Stimulated activated CD8-positive, alpha-beta memory T cell treated with anti-CD3 and anti-CD28 coated beads, Interleukin-12 subunit alpha, Interleukin-12 subunit beta, amount 100 ng/mL, for 4 hours (primary cell): ENCODE measurements around the gene INPPL1.

Experiments used
- DNase-seq: peaks from one replicate; pipeline ENCODE4 v3.0.0-alpha.2; 2020; ENCODE audit warnings: low read depth

Gene INPPL1

DNA sequence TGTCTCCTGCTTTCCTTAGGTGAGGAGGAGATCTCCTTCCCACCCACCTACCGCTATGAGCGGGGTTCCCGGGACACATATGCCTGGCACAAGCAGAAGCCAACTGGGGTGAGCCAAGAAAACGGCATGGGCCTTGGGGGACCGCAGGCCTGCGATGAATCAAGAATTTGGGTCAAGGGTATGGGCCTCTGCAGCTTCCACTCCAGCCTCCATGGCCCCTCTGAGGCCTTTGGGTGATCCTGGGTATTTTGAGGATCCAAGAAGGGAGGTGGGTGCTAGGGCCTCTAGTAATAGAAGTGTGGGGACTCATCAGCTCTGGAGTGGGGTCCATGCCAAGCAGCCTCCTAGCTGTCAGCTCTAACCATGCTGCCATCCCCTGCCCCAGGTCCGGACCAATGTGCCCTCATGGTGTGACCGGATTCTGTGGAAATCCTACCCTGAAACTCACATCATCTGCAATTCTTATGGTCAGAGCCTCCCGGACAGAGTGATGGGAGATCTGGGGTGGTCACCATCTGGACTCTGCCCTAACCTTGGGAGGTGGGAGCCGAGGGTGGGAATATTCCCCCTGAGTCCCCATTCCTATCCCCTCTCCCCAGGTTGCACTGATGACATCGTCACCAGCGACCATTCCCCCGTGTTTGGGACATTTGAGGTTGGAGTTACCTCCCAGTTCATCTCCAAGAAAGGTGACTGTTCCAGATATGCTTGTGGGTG, 8.6 kb downstream of the INPPL1 start:
- no peak for DNase-seq

GRCh38 chr11:72233773-72234513, 9.4 kb downstream of the INPPL1 start:
- no peak for DNase-seq

- no peak for DNase-seq
Observed at GRCh38 chr11:72234514-72234830, 9.9 kb downstream of the INPPL1 start.

DNA sequence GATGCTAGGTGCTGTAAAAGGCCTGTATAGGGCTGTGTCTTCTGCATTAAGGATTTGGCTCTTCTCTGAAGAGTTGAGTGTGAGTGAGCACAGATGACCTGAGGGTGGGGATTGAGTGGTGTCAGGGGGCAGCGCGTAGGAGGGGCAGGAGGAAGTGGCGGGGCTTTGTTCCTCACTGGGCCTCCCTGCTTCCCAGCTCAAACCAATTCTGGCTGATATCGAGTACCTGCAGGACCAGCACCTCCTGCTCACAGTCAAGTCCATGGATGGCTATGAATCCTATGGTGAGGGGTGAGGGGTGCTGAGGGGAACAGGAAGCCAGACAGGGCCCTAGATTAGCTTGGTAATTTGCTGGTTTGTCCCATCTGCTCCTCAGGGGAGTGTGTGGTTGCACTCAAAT, 10.4 kb downstream of the INPPL1 start:
- no peak for DNase-seq

- DNase-seq, result no peak
Observed at GRCh38 chr11:72235351-72236057, 10.9 kb downstream of the INPPL1 start.

GRCh38 chr11:72236083-72236697, 11.6 kb downstream of the INPPL1 start:
- DNase-seq, result no peak

GRCh38 chr11:72236774-72237111, 12.2 kb downstream of the INPPL1 start:
- DNase-seq, result no peak

DNA sequence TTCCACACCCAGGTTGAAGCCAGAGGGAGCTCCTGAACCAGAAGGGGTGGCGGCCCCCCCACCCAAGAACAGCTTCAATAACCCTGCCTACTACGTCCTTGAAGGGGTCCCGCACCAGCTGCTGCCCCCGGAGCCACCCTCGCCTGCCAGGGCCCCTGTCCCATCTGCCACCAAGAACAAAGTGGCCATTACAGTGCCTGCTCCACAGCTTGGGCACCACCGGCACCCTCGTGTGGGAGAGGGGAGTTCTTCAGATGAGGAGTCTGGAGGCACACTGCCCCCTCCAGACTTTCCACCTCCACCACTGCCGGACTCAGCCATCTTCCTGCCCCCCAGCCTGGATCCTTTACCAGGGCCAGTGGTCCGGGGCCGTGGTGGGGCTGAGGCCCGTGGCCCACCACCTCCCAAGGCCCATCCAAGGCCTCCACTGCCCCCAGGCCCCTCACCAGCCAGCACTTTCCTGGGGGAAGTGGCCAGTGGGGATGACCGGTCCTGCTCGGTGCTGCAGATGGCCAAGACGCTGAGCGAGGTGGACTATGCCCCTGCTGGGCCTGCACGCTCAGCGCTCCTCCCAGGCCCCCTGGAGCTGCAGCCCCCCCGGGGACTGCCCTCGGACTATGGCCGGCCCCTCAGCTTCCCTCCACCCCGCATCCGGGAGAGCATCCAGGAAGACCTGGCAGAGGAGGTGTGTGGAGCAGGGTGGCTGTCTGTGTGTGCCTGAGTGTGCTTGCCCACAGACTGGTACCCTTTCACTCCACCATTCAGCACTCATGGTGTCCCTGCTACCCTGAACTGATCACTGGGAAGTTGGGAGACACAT, 12.8 kb downstream of the INPPL1 start:
- no peak for DNase-seq

DNA sequence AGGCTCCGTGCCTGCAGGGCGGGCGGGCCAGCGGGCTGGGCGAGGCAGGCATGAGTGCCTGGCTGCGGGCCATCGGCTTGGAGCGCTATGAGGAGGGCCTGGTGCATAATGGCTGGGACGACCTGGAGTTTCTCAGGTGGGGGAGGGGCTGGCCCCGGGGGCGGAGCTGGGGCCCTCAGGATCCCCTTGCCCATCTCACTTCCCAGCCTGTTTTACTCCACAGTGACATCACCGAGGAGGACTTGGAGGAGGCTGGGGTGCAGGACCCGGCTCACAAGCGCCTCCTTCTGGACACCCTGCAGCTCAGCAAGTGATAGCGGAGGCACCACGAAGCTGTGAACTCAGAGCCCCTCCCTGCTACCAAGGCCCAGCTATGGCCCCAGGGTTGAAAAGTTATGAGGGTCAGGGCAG, 13.5 kb downstream of the INPPL1 start:
- DNase-seq, result no peak

GRCh38 chr11:72238492-72239312, 14.1 kb downstream of the INPPL1 start:
- no peak for DNase-seq

DNA sequence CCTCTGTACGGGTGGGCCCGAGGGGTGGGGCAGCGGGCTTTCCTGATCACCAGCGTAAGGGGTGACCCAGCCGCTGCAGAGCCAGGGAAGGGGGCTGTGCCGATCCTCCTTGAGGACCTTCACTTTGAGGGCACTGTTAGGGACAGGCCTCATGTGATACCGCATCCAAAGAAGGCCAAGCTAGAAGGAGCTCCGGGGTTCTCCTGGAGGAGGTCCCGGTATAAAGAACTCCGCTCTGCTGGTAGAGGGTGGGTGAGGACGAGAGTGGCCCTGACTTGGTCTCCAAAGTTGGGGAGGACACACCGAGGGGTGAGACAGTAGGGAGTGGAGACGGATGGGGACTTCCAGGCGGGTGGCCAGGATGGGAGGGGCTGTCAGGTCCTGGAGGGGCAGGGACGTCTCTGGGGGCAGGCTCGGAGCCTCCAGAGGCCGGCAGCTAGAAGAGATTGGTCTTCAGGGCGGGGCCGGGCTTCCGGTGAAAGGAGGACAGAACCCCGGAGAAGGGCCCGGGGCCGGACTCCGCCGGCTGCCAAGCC, 14.8 kb downstream of the INPPL1 start:
- no peak for DNase-seq

DNA sequence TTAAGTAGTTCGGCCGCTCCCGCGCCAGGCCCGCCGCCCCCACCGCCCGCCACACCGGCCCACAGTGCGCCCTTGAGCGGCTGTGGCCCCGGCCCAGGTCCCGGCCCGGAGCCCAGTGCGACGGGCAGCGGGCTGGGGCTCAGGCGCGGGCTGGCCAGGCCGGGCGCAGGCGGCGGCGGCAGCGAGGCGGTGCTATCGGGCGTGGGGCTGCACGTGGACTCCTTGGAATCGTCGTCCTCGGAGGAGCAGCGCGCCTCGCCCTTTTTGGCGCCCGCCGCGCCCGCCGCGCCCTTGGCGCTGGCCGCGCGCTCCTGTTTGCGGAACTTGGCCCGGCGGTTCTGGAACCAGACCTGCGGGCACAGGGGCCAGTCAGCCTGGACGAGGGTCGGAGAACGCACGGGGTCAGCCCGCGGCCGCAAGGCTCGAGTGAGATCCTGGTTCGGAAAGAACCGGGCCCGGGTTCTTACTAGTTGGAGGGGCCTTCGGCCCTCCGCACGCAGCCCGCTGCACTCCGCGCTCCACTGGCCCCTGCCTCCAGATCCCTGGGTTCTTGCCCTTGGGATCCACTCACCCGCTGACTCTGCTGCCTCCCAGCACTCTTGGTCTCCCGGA, 15.4 kb downstream of the INPPL1 start:
- DNase-seq, result no peak

GRCh38 chr11:72240461-72241290, 16.1 kb downstream of the INPPL1 start:
- no peak for DNase-seq

DNA sequence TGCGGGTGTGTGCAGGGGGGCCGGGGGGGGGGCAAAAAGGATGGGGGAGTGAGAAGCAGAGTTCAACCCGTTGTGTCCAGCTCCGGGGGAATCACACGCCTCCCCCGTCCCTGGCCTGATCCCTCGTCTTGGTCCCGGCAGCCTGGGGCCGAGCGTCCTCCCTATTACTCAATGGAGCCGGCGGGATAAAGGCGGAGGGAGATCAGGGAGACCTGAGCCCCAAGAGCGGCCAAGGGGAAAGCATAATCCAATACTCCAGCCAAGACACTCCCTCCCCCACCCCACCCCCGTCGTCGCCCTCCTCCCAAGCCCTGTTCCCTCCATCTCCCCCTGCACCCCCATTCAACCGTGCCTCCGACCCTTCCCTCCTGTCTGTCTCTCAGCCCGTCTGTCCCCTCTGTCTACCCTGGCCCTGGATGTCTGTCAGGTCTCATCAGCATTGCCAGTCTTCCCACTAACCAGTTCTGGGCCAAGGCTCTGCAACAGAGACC, 16.8 kb downstream of the INPPL1 start:
- no peak for DNase-seq

GRCh38 chr11:72242141-72242540, 17.6 kb downstream of the INPPL1 start:
- no peak for DNase-seq

DNA sequence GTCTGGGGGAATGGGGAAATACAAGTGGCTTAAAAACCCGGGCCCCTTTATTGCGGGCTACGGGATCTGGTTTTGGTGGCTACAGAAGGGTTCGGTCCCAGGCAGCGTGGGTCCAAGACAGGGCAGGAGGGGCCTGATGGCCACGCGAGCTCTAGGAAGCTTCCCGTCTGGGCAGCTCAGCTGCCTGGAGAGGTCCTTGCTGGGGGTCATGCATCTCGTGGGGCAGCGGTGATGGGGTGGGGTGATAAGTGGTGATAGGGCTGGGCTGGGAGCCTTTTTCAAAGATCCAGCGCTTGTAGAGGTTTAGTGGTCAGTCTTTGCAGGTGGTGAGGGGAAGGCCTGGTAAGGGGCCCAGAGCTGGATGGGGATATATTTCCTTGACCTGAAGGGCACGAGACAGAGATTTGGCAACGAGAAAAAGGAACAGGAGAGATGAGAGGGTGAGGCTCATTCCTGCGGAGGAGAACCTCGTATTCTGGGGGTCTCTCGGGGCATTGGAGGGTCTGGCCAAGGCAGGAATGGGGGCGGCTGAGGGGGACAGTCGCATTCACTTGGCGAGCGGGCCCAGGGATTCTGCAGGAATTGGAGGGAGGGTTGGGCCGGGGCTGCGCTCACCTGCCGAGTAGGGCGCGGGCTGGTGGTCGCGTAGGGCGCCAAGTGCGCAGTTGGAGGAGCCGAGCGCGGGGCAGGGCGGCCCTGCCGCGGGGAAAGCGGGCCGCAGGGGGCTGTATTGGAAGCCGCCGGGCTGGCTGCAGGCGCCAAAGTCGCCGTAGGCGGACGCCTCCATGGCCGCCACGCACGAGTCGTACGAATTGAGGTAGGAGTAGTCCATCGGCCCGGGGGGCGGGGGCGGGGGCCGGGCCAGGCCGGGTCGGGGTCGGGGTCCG, 18.8 kb downstream of the INPPL1 start:
- no peak for DNase-seq

- no peak for DNase-seq
Observed at GRCh38 chr11:72244060-72244360, 19.4 kb downstream of the INPPL1 start, which contains the start of gene PHOX2A. PHOX2A (minus strand) TSS chr11:72244176; CDS start chr11:72244004, 172 bp downstream.
